ENCODE data around the gene KCNH2.

The KCNH2 gene

DNA sequence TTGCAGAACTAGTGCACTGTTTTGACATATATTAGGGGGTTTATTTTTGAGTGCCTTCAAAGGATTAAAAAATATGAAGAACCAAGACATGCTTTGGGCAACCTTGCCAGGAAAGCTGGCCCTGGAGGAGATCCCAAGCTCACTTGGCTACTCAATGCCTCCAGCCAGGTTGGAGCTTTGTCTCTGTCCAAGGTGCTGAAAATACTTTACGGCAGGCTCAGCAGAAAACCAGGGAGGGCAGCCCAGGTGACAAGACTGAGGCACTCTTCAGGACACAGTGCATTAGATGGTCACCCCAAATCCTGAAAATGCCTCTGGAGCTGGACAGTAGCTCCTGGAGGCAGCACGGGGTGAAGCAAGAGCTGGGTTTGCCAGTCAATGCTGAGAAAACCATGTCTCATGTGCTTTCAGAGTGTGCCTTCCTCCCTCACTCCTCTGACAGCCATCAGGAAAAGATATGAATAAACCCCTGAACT lies 5.8 kb upstream of the KCNH2 start:
- no peak overlapping the region for H3K27ac ChIP-seq
- DNase-seq (ENCODE audit: low spot score) = peak; percentile 34
- CTCF ChIA-PET = interaction anchor here (0.5 to 0.6 kb wide), 2 partner anchors 86 to 136 kb away, joined by 3 to 5 read pairs; no protein-coding TSS in a partner anchor
- POLR2A ChIA-PET (ENCODE audit: low non-redundant PET) = no interaction called here
- TF ChIP-seq CTCF (conservative IDR thresholded peaks at IDR 0.05; ENCODE audit: low read depth) = no peak

DNA sequence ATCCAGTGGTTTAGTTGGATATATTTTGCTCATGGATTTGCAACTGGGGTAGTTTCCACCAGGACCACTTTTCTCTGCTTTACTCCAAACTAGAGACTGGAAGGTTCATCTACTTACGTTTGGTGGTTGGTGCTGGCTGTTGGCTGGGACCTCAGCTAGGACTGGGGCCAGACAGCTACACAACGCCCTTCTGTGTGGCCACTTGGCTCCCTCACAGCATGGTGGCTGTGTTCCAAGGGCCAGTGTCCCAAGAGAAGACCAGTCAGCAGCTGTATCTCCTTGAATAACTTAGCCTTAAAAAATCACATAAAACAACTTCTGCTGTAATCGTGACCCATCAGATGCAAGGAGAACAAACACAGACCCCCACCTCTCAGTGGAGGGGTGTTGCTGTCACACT lies 4.2 kb upstream of the KCNH2 start:
- no peak for TF ChIP-seq CTCF (conservative IDR thresholded peaks at IDR 0.05; ENCODE audit: low read depth)
- ChIA-PET POLR2A (ENCODE audit: low non-redundant PET) (no interaction called here), CTCF (no interaction called here)
- no peak overlapping the region for H3K27ac ChIP-seq
- no peak for DNase-seq (ENCODE audit: low spot score)

DNA sequence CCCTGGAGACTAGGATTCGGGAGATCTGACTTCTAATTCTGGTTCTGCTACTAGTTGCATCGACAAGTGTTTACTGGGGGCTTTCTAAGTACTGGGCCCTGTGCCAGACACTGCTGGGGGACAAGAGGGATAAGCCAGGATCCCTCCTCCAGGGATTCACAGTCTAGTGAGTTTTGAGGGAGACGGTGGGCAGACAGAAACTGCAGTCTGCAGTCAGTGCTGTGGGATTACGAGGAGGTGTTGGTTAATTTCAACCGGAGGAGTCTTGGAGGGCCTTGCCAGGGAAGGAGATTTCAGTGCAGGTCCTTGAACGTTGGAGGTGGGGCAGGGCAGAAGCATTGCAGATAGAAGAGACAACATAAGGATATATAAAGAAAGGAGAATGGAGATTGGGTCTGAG lies 3.5 kb upstream of the KCNH2 start:
- no peak overlapping the region for H3K27ac ChIP-seq
- ChIA-PET CTCF (no interaction called here), POLR2A (ENCODE audit: low non-redundant PET) (no interaction called here)
- TF ChIP-seq CTCF (conservative IDR thresholded peaks at IDR 0.05; ENCODE audit: low read depth) = no peak
- DNase-seq (ENCODE audit: low spot score) = no peak

DNA sequence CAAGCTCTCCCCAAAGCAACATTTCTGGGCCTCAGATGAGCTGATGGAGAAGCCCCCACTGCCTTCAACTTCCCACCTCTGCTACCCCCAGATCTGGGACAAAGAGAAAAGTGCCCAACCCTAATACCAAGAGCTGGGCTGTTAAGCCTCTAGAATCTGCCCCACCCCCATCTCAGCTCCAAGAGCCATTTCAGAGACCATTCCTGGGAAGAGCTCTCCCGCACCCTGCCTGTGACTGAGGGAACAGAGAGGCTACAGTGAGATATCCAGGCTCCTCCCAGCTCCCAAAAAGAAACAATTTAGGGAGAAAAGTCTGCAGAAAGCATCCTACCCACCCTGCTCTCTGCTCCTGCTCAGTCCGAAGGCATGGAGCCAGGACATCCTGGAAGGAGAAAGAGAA lies 2.5 kb upstream of the KCNH2 start:
- H3K27ac ChIP-seq = no peak overlapping the region
- POLR2A ChIA-PET (ENCODE audit: low non-redundant PET) = no interaction called here
- CTCF ChIA-PET = interaction anchor here (0.5 to 0.7 kb wide), 2 partner anchors 18 to 82 kb away, joined by 4 read pairs; no protein-coding TSS in a partner anchor
- DNase-seq (ENCODE audit: low spot score) = no peak
- no peak for TF ChIP-seq CTCF (conservative IDR thresholded peaks at IDR 0.05; ENCODE audit: low read depth)

DNA sequence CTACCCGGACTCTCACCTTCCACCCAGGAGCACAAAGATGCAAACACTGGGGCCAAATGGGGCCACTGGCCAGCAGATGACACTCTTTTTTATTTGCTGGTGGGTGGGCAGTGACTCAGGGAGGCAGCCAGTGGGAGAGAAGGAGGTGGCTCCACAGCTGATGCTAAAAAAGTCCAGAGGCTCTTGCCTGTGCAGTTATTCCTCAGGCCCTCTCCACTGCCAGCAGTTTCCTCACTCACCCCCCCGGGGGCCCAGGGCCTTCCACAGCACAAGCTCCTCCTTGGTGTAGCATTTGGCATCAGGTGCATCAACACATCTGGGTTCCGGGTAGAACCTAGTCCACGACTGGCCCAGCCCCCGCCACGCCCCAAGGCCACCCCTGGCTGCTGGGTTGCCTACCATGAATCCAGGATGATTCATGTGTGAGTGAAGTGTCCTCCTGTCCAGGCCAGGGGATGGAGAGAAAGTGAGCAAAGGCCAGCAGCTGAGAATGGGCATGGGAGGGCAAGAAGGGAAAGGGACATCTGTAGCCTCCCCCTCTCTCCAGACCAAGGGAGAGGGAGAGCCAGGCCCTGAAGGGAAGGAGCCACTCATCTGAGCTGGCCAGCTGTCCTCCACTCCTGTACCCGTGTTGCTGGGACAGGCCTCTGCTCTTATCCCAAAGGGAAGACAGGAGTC lies 1.7 kb upstream of the KCNH2 start:
- POLR2A ChIA-PET (ENCODE audit: low non-redundant PET) = no interaction called here
- CTCF ChIA-PET = interaction anchor here (0.6 to 1.0 kb wide), 2 partner anchors 82 to 105 kb away, joined by 3 to 4 read pairs; no protein-coding TSS in a partner anchor

DNA sequence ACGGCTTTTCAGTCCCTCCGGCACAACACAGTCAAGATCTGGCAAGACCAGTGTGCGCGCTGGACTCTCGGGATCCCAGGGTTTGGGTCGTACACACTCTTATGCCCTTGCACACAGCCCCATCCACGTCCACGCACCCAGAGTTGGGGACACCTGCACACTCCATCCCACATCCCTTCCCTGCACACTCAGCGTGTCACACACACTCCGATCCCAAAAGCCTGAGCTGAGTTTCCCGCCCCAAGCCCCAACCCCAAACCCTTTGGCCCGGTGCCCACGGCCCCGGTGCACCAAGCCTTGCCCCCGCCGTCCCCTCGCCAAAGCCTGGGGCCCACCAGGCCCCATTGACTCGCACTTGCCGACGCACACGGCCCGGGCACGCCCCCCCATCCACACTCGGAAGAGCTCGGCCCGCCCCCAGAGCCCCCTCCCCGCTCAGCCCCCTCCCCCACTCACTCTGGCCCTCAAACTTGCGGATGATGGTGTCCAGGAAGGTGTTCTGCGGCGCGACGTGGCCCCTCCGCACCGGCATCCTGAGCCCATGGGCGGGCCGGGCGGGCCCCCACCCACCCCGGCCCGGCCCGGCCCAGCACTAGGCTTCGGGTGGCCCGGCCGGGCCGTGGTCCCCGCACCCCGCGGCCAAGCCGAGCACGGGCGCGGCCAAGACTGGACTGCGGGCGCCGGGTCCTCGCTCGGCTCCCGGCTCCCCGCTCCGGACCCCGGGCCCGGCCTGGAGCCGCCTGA lies 567 bp downstream of the KCNH2 start:
- POLR2A ChIA-PET (ENCODE audit: low non-redundant PET) = no interaction called here
- no peak for DNase-seq (ENCODE audit: low spot score)
- CTCF ChIA-PET = no interaction called here
- no peak overlapping the region for H3K27ac ChIP-seq
- TF ChIP-seq CTCF (conservative IDR thresholded peaks at IDR 0.05; ENCODE audit: low read depth) = no peak

More for the DNA sequence above, 1.7 kb upstream of the KCNH2 start:
- no peak for TF ChIP-seq CTCF (conservative IDR thresholded peaks at IDR 0.05; ENCODE audit: low read depth)
- no peak for DNase-seq (ENCODE audit: low spot score)
- no peak overlapping the region for H3K27ac ChIP-seq
